Measurements from ENCODE around the gene ASAP2.

Gene ASAP2

GRCh38 chr2:9205963-9206948 lies at the start of gene ASAP2:
Gene ASAP2 (plus strand): TSS chr2:9206812. CDS start chr2:9207105, 293 bp downstream.
- DNase-seq (ENCODE audit: low read depth in 3 of 3, low spot score in 1 of 3), result peak in 1 of 3 donors; percentile 24

- DNase-seq (ENCODE audit: low read depth in 3 of 3, low spot score in 1 of 3), result no peak
Measured at GRCh38 chr2:9158786-9159779, 47.5 kb upstream of the ASAP2 start.

- no peak for DNase-seq (ENCODE audit: low read depth in 3 of 3, low spot score in 1 of 3)
Measured at GRCh38 chr2:9160732-9161131, 45.9 kb upstream of the ASAP2 start.

GRCh38 chr2:9162841-9163240 lies 43.8 kb upstream of the ASAP2 start:
- no peak for DNase-seq (ENCODE audit: low read depth in 3 of 3, low spot score in 1 of 3)

GRCh38 chr2:9163306-9164111 lies 43.1 kb upstream of the ASAP2 start:
- DNase-seq (ENCODE audit: low read depth in 3 of 3, low spot score in 1 of 3), result no peak

GRCh38 chr2:9164112-9164608 lies 42.5 kb upstream of the ASAP2 start:
- DNase-seq (ENCODE audit: low read depth in 3 of 3, low spot score in 1 of 3), result no peak

GRCh38 chr2:9165625-9166024 lies 41.0 kb upstream of the ASAP2 start:
- no peak for DNase-seq (ENCODE audit: low read depth in 3 of 3, low spot score in 1 of 3)

- no peak for DNase-seq (ENCODE audit: low read depth in 3 of 3, low spot score in 1 of 3)
Measured at GRCh38 chr2:9166579-9167377, 39.8 kb upstream of the ASAP2 start.

- DNase-seq (ENCODE audit: low read depth in 3 of 3, low spot score in 1 of 3), result no peak
Measured at GRCh38 chr2:9167718-9168657, 38.6 kb upstream of the ASAP2 start.

- no peak for DNase-seq (ENCODE audit: low read depth in 3 of 3, low spot score in 1 of 3)
Measured at GRCh38 chr2:9168821-9169221, 37.8 kb upstream of the ASAP2 start.

GRCh38 chr2:9169349-9170107 lies 37.1 kb upstream of the ASAP2 start:
- no peak for DNase-seq (ENCODE audit: low read depth in 3 of 3, low spot score in 1 of 3)

- DNase-seq (ENCODE audit: low read depth in 3 of 3, low spot score in 1 of 3), result no peak
Measured at GRCh38 chr2:9170458-9171130, 36.0 kb upstream of the ASAP2 start.

GRCh38 chr2:9174771-9175437 lies 31.7 kb upstream of the ASAP2 start:
- DNase-seq (ENCODE audit: low read depth in 3 of 3, low spot score in 1 of 3), result no peak

GRCh38 chr2:9178110-9178903 lies 28.3 kb upstream of the ASAP2 start:
- no peak for DNase-seq (ENCODE audit: low read depth in 3 of 3, low spot score in 1 of 3)

- no peak for DNase-seq (ENCODE audit: low read depth in 3 of 3, low spot score in 1 of 3)
Measured at GRCh38 chr2:9178904-9179571, 27.6 kb upstream of the ASAP2 start.
